MV-4-11 (cell line): Measurements from ENCODE around the gene POC5.
"Not testable (repeated sequence)": the region's sequence is repeated elsewhere in the genome, so short reads cannot be mapped to it uniquely, and the experiment has no call there.

Experiments used
- DNase-seq: peaks from one replicate; lab custom pipeline; 2025; lab: John Stamatoyannopoulos, UW

Gene POC5

GRCh38 chr5:75706016-75706415 lies 11.2 kb downstream of the POC5 start:
- no peak for DNase-seq

DNA sequence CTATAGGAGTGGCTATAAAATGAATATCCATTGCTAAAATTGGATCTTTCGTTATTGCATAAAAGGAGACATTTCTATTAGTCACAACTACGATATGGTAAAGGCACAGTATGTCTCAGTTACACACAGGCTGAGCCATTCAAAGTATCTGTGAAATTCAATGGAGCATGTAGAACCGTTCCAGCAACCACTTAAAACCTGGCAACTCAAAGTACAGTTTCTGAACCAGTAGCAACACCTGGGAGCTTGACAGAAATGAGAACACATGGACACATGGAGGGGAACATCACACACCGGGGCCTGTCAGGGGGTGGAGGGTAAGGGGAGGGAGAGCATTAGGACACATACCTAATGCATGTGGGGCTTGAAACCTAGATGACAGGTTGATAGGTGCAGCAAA lies 15.4 kb downstream of the POC5 start:
- no peak for DNase-seq

DNA sequence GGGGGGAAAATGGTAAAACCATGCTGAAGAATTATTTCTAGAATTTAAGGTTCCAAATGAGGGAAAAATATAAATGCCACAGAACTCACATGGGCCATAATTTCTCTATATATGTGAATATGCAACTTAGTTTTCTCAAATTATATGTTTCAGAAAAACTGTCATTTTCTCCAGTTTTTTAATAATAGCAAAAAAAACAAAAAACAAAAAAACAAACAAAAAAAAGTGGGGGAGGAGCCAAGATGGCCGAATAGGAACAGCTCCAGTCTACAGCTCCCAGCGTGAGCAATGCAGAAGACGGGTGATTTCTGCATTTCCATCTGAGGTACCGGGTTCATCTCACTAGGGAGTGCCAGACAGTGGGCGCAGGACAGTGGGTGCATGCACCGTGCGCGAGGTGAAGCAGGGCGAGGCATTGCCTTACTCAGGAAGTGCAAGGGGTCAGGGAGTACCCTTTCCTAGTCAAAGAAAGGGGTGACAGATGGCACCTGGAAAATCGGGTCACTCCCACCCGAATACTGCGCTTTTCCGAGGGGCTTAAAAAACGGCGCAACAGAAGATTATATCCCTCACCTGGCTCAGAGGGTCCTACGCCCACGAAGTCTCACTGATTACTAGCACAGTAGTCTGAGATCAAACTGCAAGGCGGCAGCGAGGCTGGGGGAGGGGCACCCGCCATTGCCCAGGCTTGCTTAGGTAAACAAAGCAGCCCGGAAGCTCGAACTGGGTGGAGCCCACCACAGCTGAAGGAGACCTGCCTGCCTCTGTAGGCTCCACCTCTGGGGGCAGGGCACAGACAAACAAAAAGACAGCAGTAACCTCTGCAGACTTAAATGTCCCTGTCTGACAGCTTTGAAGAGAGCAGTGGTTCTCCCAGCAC lies 21.5 kb downstream of the POC5 start:
- not testable (repeated sequence) for DNase-seq

DNA sequence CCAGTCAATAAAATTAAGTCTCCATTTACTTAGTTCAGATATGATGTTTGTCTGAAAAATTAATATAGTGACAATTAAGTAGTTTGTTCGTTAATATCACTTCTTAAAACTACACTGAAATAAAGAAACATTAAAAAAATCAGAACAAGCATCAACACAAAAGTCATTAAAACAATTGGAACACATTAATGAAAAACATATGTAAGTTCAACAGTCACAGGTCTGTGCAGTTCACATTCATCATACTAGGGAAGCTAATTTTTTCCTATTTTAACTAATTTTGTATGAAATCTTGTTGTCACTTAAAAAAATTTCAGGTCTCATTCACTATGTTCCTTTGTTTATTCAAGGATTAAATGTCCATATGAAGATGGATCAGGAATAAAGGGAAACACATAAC lies 22.5 kb downstream of the POC5 start:
- no peak for DNase-seq

DNA sequence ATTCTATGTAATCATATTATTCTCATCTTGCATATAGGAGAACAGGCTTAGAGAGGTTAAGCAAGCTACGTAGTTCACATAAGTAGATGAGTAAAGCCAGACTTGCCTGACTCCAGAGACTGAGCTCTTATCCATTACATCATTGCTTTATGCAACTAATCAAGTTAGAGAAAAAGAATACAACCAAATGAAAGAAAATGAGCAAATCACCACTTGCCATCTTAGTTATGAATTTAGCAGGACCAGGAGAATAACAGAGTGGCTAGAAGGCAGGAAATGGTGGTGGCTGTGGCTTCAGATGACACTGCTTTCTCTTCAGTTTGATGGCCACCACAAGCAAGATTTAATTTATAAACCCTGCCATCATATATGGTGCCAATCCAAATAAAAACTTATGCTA lies 26.6 kb downstream of the POC5 start:
- no peak for DNase-seq

DNA sequence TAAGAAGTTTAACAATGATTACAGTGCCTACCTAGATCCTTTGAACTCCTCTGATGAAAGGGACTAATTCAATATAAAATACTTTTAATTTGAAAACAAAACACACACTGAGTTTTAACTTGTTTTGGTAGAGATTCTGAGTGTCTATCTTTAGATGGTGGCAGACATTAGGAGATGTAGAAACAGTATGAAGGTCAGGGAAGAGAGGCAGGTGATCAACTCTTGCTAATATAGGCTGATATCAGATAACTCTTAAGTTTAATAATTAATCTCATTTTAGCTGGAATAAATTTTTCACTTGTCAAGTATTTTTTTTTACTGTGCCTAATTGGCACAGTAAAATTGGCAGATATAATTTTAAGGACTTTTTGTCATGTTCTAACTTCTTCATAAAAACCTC lies 30.8 kb downstream of the POC5 start:
- no peak for DNase-seq

GRCh38 chr5:75685141-75685540 lies 32.1 kb downstream of the POC5 start:
- DNase-seq = no peak

GRCh38 chr5:75681125-75681830 lies 36.0 kb downstream of the POC5 start:
- peak; percentile 50 for DNase-seq

GRCh38 chr5:75678155-75678554 lies 39.1 kb downstream of the POC5 start:
- no peak for DNase-seq

DNA sequence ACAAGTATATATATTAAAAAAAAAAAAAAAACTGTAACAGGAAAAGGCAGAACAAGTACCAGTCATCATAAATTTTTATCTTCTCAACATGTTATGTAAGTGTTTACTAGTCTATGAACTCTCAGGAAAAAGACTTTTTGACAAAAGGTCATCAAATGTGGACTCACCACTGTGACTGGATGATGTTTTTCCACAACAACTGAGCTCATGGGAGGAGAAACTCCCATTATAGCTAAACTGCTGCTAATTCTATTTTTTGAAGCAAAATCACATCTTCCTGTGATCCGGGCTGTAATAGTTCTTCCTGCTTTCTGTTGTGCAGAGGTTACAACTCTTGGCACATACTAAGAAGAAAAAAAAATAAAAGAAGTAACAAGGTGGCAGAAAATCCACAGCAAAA lies 39.6 kb downstream of the POC5 start:
- DNase-seq = no peak

- no peak for DNase-seq
Observed at GRCh38 chr5:75675783-75676182, 41.5 kb downstream of the POC5 start.

DNA sequence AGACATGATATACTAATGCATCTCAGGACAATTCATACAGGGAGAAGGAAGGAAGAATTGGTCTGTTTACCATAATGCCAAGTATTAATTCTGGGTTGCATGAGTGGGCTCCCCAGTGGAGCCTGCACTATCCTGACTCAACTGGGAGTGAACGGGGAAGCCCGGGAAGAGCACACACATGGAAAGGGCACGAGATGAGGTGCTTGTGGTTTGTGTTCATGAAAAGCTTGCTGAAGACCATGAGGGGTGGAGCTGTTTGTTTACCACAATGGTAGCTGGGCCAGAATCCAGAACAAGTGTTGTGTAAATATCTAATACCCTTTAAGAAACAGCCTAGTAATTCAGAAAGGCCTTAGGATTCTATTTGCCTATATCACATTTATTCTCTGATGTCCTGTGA lies 44.6 kb downstream of the POC5 start:
- DNase-seq = no peak

DNA sequence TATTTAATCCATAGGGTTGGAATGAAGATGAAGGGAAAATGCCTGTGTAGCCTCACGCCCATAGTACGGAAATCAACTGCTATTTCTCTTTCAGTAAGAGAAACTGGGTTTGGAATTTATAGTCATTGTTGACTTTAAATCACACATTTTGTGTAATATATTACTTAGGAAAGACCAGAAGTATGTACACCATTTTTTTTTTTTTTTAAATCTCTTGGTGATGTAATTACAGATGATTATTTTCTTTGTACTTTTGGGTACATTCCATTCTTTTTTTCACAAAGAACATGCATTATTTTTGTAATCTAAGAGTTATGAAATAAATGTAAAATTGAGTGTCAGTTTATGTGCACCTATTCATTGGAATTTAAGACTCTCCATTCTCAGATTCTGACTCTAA lies 45.7 kb downstream of the POC5 start:
- DNase-seq = no peak

- DNase-seq = no peak
Observed at GRCh38 chr5:75670577-75670976, 46.7 kb downstream of the POC5 start.

DNA sequence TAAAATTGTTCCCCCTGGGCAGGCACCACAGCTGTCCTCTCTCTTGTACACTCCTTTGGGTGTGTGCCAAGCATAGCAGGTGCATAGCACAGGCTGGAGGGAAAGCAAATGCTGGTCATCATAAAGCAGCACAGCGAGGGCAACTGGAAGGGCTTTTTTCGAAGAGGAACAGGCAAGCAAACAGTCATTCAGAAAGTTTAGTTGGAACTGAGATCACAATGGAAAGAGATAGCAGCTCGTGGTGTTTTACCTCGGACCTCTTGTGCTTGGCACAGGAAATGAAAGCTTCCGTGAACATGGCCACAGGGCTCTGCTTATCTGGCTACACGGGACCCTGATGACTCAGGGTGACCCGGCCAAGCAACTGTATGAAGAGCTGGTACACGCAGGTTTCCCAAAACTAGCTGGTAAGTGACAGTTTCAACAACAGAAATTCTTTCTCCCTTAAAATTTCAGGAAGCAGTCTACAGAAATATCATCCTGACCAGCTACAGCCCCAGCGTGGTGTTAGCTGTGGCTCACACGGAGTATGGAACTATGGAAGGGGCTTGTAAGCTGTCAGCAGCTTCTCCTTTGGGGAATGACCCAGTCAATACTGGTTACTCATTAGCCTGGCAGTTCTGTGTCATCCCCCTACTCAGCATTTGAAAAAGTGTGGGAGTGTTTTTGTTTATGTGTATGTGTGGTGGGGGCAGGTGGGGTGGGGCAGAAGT lies 48.1 kb downstream of the POC5 start:
- DNase-seq = peak; percentile 80

DNA sequence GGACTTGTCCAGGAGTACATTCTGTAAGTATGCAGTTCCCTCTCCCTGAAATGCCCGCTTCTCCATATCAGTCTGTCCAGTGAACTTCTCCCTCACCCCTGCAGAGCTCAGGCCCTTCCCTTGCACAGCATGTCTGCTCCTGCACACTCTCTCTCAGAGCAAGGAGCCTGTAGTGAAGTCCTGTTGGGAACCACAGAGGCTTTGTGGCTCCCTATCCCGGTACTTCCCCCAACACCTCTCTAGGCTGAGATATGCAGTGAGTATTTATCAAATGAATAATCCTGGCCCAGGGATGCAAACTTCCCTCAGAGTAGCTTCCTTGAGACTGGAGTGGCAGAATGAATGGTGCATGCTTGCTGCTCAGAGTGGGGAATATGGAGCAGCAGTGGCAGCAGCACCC lies 48.8 kb downstream of the POC5 start:
- peak; percentile 7 for DNase-seq

DNA sequence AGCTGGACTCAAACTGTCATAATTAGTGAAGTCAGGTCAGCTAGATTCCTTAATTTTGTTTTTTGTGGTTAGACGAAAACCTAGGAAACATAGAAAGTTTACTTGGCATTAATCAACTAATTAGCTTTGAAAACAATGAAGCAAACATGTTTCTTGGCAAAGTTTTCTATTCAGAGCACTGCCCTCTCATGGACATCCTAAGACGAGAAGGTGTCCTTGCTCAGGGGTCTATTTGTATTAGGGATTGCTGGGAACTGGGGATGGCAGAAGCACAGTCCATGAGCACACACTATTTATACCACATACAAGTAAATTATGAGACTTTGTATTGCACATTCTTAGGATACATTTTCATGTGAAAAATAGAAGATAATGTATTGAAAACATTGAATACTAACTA lies 49.7 kb downstream of the POC5 start:
- no peak for DNase-seq

- DNase-seq = no peak
Observed at GRCh38 chr5:75666801-75667200, 50.4 kb downstream of the POC5 start.

GRCh38 chr5:75664979-75665378 lies 52.3 kb downstream of the POC5 start:
- DNase-seq = no peak

DNA sequence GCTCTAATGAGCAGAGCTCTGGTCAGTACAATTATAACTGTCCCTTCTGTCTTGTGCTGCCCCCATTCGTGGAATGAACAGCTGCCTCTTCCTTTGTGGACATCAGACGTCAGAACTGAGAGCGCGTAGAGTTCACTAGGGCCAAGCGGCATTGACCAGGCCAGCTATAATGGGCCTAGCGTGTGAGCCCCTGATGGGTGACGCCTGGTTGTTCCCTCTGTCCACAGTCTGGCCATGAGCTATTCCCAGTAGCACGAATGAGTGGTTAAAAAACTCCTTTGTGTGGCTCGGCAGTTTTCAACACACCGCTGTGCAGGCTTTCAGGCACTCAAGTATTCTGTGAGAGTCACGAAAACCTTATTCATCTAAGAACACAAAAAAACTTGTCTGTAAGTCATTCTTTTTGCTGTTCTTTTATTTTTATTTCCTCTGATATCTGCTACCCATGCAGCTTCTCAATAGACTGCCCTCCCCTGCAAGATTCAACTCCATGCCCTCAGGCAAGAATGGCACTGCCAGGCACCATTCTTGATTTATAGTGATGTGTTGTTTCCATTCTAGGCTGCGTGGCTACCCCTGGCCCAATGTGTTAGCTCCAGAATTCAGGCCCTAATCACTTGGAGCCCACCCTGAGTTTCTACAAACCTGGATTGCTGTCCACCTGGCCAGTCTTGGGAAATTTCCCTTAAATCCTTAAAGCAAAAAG lies 53.5 kb downstream of the POC5 start:
- DNase-seq = no peak

GRCh38 chr5:75662061-75662460 lies 55.2 kb downstream of the POC5 start:
- DNase-seq = no peak
